Activated CD8-positive, alpha-beta memory T cell treated with anti-CD3 and anti-CD28 coated beads for 36 hours (primary cell): ENCODE results near the gene ACTL8. TPM values are rescaled to one million over a fixed set of nuclear protein-coding genes. Genes with fewer than 3 reads are reported as not detected.

Experiments
- CTCF ChIA-PET: fragments of 350-600 bp; sonication (Branson Sonifier 250); formaldehyde crosslinking; loops from one replicate; lab custom pipeline; 2021; ENCODE audit warnings: antibody characterized with exemption; lab: Charles Lee
- POLR2A ChIA-PET: fragments of 350-600 bp; sonication (Branson Sonifier 250); formaldehyde crosslinking; loops from one replicate; lab custom pipeline; 2021; ENCODE audit warnings: antibody characterized with exemption; lab: Charles Lee
- total RNA-seq, 2 experiments: library from RNA; stranded (reverse); gene quantifications; one replicate each; pipeline ENCODE4 v1.2.3, GENCODE V29; 2021

ACTL8 gene
- not detected for total RNA-seq

- ChIA-PET CTCF (interaction anchor here (0.7 kb wide), 1 partner anchor 354 kb away, joined by 4 read pairs; no protein-coding TSS in a partner anchor), POLR2A (no interaction called here)
Measured at GRCh38 chr1:17755120-17755519, at the start of gene ACTL8. Gene ACTL8 (plus strand): TSS chr1:17755333. CDS start chr1:17823009, 67,676 bp downstream.

GRCh38 chr1:17706445-17706844 lies 48.7 kb upstream of the ACTL8 start:
- ChIA-PET CTCF (no interaction called here), POLR2A (no interaction called here)

DNA sequence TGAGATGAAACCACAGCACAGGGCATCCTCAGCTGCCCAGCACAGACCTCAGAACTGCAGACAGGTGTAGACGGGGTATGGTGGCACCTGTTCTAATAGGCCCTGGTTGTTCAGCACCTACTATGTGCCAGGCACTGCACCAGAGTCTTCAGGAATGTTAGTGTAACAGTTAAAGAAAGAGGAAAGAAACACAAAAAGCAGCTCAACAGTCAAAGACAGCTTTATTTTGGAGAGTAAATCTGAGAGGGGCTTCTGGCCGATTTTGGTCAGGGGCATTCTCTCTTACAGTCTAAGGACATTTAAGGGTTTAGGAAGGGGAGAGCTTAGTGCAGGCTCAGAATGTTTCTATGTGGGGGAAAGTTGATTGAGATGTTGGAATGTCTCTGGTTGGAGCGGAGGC lies 45.2 kb upstream of the ACTL8 start:
- POLR2A ChIA-PET, result no interaction called here
- CTCF ChIA-PET, result no interaction called here

GRCh38 chr1:17710889-17711576 lies 44.1 kb upstream of the ACTL8 start:
- ChIA-PET POLR2A (no interaction called here), CTCF (no interaction called here)

DNA sequence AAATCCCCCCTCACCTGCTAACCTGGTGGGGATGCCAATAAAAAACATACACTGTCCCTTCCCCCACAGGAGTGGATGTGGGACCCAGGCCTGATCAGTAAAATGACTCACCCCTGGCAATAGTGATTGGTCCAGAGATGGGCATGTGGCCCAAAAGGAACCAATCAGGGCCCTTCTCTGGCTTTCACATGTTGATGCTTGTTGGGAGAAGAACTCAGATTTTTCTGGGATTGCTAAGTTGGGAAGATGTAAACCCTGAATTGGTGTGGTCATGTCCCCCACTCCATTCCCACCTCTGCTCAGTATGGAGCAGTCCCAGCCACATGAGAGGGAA lies 43.6 kb upstream of the ACTL8 start:
- ChIA-PET POLR2A (no interaction called here), CTCF (no interaction called here)

GRCh38 chr1:17711941-17712340 lies 43.2 kb upstream of the ACTL8 start:
- POLR2A ChIA-PET, result no interaction called here
- CTCF ChIA-PET, result no interaction called here

DNA sequence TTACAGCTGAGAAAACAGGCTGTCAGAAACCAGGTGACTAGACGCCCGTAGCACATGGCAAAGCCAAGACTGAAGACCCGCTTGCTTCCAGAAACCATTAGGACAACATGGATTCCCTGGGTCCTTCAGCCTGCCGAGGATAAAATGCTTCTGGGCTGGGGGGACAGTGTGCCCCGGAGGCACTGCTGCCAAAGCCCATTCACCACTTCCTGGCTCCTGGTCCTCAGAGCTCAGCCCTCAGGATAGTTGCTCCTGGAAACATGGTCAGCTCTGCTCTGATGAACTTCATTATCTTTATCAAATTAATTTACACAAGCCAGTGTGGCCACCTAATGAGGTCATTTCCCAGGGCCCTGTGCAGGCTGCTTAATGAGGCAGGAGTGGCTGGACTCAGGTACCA lies 41.1 kb upstream of the ACTL8 start:
- POLR2A ChIA-PET, result no interaction called here
- CTCF ChIA-PET, result no interaction called here

DNA sequence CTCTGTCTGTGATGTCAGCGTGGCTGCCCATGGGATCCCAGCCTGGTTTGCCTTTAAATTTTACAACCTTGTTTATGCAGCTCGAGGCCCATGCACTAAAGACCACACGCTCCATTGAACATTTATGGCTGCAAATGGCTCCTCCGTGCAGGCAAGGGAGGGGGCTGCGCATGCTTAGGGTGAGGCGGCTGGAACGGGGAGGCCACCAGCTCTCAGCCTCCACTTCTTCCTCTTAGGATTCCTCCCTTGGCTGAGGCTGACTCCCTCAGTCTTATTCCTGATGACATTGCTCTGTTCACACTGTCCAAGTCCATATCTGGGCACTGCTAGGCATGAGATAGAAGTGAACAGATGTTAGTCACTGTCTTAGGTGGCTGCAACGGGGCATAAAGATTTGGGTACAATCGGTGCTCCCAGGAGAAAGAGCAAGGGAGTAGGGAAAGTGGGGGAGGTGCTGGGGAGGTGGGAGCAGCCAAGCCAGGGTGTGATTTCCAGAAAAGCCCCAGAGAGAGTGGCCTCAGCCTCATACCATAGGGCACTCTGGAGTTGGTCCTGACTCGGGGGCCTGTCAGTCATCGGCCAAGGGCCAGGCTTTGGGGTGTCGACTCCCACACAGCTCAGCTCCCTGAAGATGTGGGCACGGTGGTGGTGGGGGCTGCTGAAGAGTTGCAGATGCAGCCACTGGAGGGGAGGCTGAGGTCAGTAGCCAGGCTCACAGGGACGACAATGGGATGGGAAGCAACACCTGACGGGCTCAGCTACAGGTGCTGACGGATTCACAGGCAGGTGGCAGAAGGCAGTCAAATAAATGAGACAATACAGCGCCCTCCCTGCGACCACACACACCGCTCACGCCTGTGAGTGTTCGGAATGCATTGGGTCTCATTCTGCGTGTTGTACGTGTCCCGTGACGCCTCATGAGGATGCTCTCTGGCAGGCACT lies 37.3 kb upstream of the ACTL8 start:
- CTCF ChIA-PET, result no interaction called here
- POLR2A ChIA-PET, result no interaction called here

GRCh38 chr1:17719874-17720273 lies 35.3 kb upstream of the ACTL8 start:
- POLR2A ChIA-PET, result no interaction called here
- CTCF ChIA-PET, result no interaction called here

- POLR2A ChIA-PET, result no interaction called here
- CTCF ChIA-PET, result no interaction called here
Measured at GRCh38 chr1:17721444-17721843, 33.7 kb upstream of the ACTL8 start.

- CTCF ChIA-PET, result no interaction called here
- POLR2A ChIA-PET, result no interaction called here
Measured at GRCh38 chr1:17723684-17724083, 31.4 kb upstream of the ACTL8 start.

GRCh38 chr1:17724150-17724549 lies 31.0 kb upstream of the ACTL8 start:
- POLR2A ChIA-PET, result no interaction called here
- CTCF ChIA-PET, result no interaction called here

DNA sequence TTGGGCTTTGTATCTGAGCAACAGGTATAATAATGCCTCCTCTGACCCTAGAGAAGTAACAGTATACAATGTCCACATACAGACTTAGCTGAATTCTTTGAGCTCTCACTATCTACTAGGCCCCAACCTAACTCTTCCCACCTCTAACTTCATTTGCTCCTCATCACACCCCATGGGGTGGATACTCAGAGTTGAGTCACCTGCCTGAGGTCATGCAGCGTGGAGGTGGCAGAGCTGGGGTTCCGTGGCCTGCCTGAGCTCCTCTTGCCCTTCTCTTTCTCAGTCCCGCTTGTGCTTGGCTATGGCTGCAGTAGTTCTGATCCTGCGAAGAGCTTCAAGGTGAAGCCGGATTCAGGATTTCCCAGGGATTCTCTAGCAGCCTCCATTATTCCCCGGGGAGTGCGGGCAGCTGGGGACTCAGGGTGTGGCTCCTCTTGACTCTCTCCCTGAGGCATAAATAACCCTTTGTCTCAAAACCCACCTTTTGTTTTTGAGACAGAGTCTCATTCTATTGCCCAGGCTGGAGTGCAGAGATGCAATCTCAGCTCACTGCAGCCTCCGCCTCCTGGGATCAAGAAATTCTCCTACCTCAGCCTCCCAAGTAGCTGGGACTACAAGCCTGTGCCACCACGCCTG lies 29.9 kb upstream of the ACTL8 start:
- ChIA-PET POLR2A (no interaction called here), CTCF (no interaction called here)

GRCh38 chr1:17725811-17726582 lies 29.1 kb upstream of the ACTL8 start:
- ChIA-PET POLR2A (no interaction called here), CTCF (no interaction called here)

DNA sequence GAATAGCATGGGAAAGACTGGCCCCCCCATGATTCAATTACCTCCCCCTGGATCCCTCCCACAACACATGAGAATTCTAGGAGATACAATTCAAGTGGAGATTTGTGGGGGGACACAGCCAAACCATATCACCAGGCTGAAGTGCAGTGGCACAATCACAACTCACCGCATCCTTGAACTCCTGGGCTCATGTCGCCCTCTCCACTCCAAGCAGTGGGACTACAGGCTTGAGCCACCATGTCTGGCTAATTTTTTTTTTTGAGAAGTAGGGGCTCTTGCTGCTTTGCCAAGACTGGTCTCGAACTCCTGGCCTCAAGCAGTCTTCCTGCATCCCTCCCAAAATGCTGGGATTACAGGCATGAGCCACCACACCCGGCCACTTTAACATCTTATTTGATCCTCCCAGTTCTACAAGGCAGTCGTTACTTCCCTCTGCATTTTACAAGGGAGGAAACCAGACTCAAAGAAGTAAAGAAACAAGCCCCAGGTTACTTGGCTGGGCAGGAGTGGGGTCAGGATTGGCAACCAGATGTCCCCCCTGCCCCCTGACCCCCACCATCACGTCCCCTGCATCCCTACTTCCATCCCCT lies 26.9 kb upstream of the ACTL8 start:
- POLR2A ChIA-PET, result interaction anchor here (0.7 kb wide), 1 partner anchor 221 kb away, joined by 7 read pairs; no protein-coding TSS in a partner anchor
- CTCF ChIA-PET, result no interaction called here

DNA sequence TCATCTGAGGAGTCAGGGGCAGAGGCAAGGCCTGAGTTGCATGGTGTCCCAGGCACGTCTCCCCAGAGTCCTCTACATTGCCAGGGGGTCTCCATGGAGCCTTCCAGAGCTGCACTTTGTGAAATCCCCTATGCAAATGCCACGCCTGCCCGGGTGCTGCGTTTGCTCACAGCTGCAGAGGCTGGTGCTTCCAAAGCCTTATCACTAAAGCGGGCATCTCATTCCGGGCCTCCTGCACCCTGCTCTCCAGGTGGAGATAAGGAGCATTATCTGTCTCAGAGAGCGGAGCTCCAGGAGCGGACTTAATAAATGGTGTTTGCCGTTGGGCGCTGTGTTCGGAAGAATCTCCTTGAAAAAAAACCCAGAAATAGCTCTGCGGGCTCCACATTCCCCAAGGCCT lies 25.9 kb upstream of the ACTL8 start:
- CTCF ChIA-PET, result no interaction called here
- POLR2A ChIA-PET, result no interaction called here

DNA sequence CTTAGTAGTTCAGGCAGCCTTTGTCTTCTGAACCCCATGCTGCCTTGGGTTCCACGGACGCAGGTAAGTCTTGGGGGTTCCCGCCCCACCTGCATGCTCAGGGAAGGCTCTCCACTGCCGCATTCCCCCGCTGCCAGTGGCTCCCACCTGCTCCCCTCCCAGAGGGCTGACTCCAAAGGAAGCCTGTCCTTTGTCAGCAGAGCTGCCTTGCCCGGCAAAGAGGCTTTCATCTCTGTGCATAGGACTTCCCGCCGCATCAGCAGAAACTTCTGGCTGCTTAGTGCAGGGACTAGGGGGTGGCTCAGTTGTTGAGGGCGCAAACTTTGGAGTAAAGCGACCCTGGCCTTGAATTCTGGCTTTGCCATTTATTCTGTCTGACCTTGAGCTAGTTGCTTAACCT lies 25.2 kb upstream of the ACTL8 start:
- CTCF ChIA-PET, result no interaction called here

DNA sequence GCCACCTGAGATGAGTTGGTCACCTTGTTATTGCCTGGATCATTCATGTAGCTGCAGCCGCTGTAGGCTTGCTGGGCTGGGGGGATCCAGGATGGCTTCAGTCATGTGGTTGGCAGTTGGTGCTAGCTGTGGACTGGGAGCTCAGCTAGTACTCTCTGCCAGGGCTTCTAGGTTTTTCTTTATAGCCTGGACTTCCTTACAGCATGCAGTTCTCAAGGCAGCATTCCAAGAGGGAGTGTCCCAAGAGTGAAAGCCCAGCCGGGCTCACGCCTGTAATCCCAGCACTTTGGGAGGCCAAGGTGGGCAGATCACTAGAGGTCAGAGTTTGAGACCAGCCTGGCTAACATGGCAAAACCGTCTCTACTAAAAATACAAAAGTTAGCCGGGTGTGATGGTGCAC lies 23.7 kb upstream of the ACTL8 start:
- POLR2A ChIA-PET, result no interaction called here
- CTCF ChIA-PET, result no interaction called here

More for the DNA sequence above, 25.2 kb upstream of the ACTL8 start:
- POLR2A ChIA-PET, result no interaction called here

DNA sequence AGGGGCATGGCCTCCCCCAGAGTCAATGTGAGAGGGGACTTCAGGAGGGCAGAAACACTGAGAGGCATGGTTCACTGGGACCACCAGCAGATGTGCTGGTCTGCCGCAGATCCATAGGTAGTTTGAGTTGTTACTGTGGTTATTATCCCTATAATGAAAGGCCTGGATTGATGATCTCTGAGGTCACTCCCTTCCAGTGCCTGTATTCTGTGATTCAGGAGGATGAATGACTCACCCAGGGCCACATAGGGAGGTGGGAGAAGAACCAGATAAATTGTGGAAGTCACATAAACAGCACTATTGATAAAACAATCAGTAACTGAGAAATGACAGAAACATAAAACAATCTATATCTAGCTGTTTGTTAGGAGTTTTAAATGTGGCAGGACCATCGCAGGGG lies 22.7 kb upstream of the ACTL8 start:
- ChIA-PET POLR2A (no interaction called here), CTCF (no interaction called here)
